ENCODE results near the gene OLFML3. TPM values are rescaled to one million over a fixed set of nuclear protein-coding genes. Genes with fewer than 3 reads are reported as not detected.

The OLFML3 gene
- total RNA-seq, 2 donors from 2014 or later: 6.1 to 17.4 TPM

DNA sequence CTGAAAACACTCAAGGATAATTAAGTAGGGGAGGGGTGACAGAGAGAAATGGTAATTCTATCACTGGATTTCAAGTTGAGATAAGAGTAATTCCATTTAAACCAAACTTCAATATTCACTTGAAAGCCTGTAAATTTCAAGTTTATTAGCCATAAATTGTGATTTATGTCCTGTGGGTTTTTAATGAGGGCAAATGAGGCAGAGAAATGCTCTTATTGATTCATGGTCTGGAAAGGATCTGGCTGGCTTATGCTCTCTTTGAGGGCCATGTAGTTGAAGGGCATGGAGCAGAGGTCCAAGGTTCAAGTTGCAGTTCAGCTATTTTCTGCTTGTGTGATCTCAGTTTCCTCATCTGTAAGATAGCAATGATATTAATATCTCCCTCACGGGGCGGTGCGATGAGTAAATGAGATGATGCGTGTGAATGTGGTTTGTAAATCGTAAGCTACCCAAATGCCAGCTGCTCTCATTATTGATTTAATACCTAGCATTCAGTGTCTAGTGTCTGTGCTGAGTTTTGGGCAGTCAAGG is 12.3 kb downstream of the OLFML3 start:
- no peak overlapping the region for H3K4me3 ChIP-seq
- no peaks in the 10 kb centered on the region for H3K36me3 ChIP-seq
- H3K9me3 ChIP-seq: no peaks in the 10 kb centered on the region
- H3K4me1 ChIP-seq: no peaks in the 10 kb centered on the region
- TF ChIP-seq, protein P1, sequence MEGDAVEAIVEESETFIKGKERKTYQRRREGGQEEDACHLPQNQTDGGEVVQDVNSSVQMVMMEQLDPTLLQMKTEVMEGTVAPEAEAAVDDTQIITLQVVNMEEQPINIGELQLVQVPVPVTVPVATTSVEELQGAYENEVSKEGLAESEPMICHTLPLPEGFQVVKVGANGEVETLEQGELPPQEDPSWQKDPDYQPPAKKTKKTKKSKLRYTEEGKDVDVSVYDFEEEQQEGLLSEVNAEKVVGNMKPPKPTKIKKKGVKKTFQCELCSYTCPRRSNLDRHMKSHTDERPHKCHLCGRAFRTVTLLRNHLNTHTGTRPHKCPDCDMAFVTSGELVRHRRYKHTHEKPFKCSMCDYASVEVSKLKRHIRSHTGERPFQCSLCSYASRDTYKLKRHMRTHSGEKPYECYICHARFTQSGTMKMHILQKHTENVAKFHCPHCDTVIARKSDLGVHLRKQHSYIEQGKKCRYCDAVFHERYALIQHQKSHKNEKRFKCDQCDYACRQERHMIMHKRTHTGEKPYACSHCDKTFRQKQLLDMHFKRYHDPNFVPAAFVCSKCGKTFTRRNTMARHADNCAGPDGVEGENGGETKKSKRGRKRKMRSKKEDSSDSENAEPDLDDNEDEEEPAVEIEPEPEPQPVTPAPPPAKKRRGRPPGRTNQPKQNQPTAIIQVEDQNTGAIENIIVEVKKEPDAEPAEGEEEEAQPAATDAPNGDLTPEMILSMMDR (IDR thresholded peaks at IDR 0.05): no peak
- no peaks in the 10 kb centered on the region for H3K27me3 ChIP-seq
- intact Hi-C loops (cut with DNase I): no loop called here
- H3K9ac ChIP-seq (ENCODE audit: low read depth in 2 of 2, low read length in 2 of 2): no peak overlapping the region
- no peak for DNase-seq
- no peak overlapping the region for H3K27ac ChIP-seq

DNA sequence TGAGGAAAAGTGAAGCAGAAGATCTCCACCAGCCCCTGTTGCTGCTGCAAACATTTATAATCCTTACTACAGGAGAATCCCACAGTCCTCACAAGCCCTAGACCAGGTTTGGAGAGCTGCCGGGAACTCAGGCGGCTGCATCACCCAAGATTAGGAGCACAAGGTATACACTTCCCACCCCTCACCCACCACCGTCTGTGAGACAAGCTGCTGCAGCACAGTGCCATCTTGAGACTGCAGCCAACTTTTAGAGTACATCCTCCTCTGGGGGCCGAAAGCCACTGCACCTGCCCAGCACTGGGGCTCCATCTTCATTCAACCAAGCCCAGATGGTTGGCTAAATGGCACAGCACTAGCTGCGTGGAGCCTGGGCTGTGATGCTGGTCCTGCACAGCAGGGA is 13.8 kb downstream of the OLFML3 start:
- DNase-seq: no peak
- H3K36me3 ChIP-seq: no peaks in the 10 kb centered on the region
- no peak overlapping the region for H3K9ac ChIP-seq (ENCODE audit: low read depth in 2 of 2, low read length in 2 of 2)
- no peak overlapping the region for H3K4me3 ChIP-seq
- intact Hi-C loops (cut with DNase I): no loop called here
- no peaks in the 10 kb centered on the region for H3K27me3 ChIP-seq
- H3K4me1 ChIP-seq: no peaks in the 10 kb centered on the region
- H3K27ac ChIP-seq: no peak overlapping the region
- no peaks in the 10 kb centered on the region for H3K9me3 ChIP-seq
- TF ChIP-seq, protein P1 (IDR thresholded peaks at IDR 0.05): no peak

DNA sequence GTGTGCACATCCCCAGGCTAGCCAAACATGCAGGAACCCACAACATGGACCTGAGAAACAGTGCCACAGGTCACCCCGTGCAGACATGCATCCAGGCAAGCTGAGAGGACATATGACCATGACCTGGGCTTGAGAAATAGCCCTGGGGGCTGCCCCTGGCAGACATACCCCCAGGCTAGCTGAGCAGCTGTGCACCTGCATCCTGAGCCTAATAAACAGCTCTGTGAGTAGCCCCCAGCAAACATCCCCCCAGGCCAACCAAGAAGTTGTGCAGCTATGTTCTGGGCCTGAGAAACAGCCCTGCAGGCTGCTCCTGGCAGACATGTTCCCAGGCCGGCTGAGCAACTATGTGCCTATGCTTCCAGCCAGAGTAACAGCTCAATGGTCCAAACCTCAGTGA is 14.5 kb downstream of the OLFML3 start:
- intact Hi-C loops (cut with DNase I): no loop called here

DNA sequence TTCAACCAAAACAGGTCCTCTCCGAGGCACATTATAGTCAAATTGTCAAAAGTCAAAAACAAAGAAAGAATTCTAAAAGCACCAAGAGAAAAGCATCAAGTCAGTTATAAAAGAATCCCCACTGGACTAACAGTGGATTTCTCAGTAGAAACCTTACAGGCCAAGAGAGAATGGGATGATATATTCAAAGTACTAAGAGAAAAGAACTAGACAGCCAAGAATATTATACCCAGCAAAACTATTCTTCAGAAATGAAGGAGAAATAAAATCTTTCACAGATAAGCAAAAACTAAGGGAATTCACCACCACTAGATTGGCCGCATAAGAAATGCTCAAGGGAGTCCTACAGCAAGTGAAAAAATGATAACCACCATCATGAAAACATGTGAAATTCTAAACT is 16.1 kb downstream of the OLFML3 start:
- no peaks in the 10 kb centered on the region for H3K9me3 ChIP-seq
- DNase-seq: no peak
- H3K9ac ChIP-seq (ENCODE audit: low read depth in 2 of 2, low read length in 2 of 2): no peak overlapping the region
- intact Hi-C loops (cut with DNase I): no loop called here
- H3K4me1 ChIP-seq: no peaks in the 10 kb centered on the region
- H3K4me3 ChIP-seq: no peak overlapping the region
- TF ChIP-seq, protein P1 (IDR thresholded peaks at IDR 0.05): no peak
- no peaks in the 10 kb centered on the region for H3K27me3 ChIP-seq
- no peak overlapping the region for H3K27ac ChIP-seq
- H3K36me3 ChIP-seq: no peaks in the 10 kb centered on the region

More for the DNA sequence above, 14.5 kb downstream of the OLFML3 start:
- no peaks in the 10 kb centered on the region for H3K27me3 ChIP-seq
- H3K4me1 ChIP-seq: no peaks in the 10 kb centered on the region
- no peaks in the 10 kb centered on the region for H3K9me3 ChIP-seq
- TF ChIP-seq, protein P1 (IDR thresholded peaks at IDR 0.05): no peak
- no peak for DNase-seq
- no peaks in the 10 kb centered on the region for H3K36me3 ChIP-seq
- H3K27ac ChIP-seq: no peak overlapping the region
- no peak overlapping the region for H3K9ac ChIP-seq (ENCODE audit: low read depth in 2 of 2, low read length in 2 of 2)
- H3K4me3 ChIP-seq: no peak overlapping the region

DNA sequence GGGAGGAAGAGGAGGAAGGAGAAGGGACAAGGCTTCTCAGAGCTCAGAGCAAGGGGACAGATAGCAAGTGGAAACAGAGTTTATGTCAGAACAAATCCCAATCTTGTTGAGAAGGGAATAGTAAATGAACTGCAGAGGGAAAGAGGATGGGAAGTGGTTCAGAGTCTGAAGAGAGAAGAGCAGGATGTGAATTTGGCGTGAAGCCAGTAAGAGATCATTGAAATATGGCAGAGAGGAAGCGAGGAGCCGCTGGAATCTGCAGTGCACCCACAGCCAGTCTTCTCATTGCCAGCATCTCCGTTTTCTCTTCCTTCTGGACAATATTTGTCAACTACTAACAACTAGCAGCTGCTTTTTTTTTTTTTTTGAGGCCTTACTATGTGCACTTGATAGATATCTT is 19.1 kb downstream of the OLFML3 start:
- Histone ChIP-seq H3K9me3 (no peaks in the 10 kb centered on the region), H3K9ac (ENCODE audit: low read depth in 2 of 2, low read length in 2 of 2) (no peak overlapping the region), H3K36me3 (no peaks in the 10 kb centered on the region), H3K27me3 (no peaks in the 10 kb centered on the region), H3K4me1 (no peaks in the 10 kb centered on the region), H3K27ac (no peak overlapping the region), H3K4me3 (no peak overlapping the region)
- TF ChIP-seq, protein P1 (IDR thresholded peaks at IDR 0.05): no peak
- intact Hi-C loops (cut with DNase I): no loop called here
- DNase-seq: no peak
